HL-60 (cell line): Measurements from ENCODE around the gene RPL27A.

ENCODE experiments used
- DNase-seq, 2 experiments: peaks; one replicate each; pipeline ENCODE4 v3.0.0-alpha.2; 2010 to 2020; ENCODE audit warnings: low read depth in 1 of 2, low spot score in 1 of 2
- H3K27ac ChIP-seq: fragments of 250-450 bp; sonication (Bioruptor Pico); replicated peaks from 2 replicates; pipeline ENCODE4 v1.5.1; 2020; ENCODE audit warnings: mild to moderate bottlenecking, moderate library complexity
- H3K27me3 ChIP-seq: fragments of 250-450 bp; sonication (Bioruptor Pico); 2 replicates; pipeline ENCODE4 v1.5.1; 2021; ENCODE audit warnings: mild to moderate bottlenecking, moderate library complexity; ENCODE audit not compliant: insufficient read depth, poor library complexity, severe bottlenecking
- H3K4me3 ChIP-seq: replicated peaks from 2 replicates; pipeline ENCODE4 v1.5.1; 2011; ENCODE audit warnings: mild to moderate bottlenecking, control low read depth, low read length; ENCODE audit not compliant: insufficient read depth
- CTCF ChIP-seq: IDR thresholded peaks from one replicate; pipeline ENCODE4 v1.5.1; 2011; ENCODE audit warnings: low read length, control low read depth, inconsistent platforms; ENCODE audit not compliant: insufficient read depth
- GABPA ChIP-seq: IDR thresholded peaks from 2 replicates; pipeline ENCODE4 v1.6.1; 2012; ENCODE audit warnings: low read depth
- POLR2AphosphoS5 ChIP-seq: IDR thresholded peaks from 2 replicates; pipeline ENCODE4 v1.6.1; 2012; ENCODE audit warnings: low read depth
- REST ChIP-seq: IDR thresholded peaks from 2 replicates; pipeline ENCODE4 v1.6.1; 2012; ENCODE audit warnings: low read depth; ENCODE audit not compliant: insufficient replicate concordance
- SPI1 ChIP-seq: IDR thresholded peaks from 2 replicates; pipeline ENCODE4 v1.6.1; 2012; ENCODE audit warnings: low read depth, mild to moderate bottlenecking, borderline replicate concordance

The RPL27A gene

DNA sequence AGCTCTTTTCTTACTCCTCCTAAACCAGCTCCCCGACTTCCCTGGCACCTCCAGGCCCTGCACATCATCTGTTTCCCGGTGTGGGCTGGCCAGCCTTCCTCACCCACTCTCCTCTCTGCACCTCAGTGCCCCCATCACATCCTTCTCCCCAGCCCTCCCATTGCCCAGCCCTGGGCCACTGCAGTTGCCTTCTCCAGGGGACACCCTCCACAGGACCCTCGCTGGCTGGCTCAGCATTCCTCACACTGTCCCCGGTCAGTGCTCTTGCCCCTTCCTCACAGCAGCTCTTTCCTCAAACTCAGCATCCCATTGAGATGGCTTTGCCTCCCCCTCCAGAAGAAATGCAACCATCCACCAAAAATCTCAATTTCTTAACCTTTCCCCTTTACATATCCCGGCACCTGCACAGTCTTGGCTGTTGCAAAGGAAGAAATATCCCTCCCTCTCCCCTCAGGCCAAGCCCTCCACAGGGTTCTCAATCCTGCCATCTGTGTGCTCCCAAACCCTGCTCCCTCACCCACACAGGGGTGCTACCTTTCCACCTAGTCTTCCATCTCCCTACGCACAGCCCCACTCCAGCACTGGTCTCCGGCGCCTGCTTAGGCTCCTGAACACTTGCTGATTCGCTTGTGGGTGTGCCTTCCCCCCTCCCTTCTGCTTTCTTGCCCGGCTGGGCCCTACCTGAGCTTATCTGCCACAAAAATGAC, 19.5 kb downstream of the RPL27A start:
- no peaks in the 10 kb centered on the region for H3K27me3 ChIP-seq
- H3K27ac ChIP-seq, result no peak overlapping the region
- no peak for DNase-seq
- no peak overlapping the region for H3K4me3 ChIP-seq
- no peak for TF ChIP-seq REST

DNA sequence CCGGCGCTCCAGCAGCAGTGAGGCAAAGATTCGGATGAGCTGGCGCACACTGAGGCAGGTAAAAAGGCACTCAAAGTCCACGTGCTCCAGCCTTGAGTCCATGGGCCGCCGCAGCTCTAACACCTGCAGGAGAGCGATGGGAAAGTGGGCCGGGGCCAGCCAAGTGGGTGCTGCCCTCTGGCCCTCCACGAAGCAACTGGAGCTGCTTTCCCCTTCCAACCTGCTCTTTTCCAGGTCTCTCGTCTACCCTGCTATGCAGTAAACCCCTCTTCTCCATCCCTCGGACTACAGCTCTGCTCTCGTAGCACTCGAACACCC, 20.0 kb downstream of the RPL27A start:
- Histone ChIP-seq H3K27me3 (no peaks in the 10 kb centered on the region), H3K4me3 (no peak overlapping the region), H3K27ac (no peak overlapping the region)
- no peak for DNase-seq
- TF ChIP-seq REST, result no peak
- TF ChIP-seq CTCF, result no peak
- no peak for TF ChIP-seq GABPA
- no peak for TF ChIP-seq POLR2AphosphoS5
- TF ChIP-seq SPI1, result no peak

DNA sequence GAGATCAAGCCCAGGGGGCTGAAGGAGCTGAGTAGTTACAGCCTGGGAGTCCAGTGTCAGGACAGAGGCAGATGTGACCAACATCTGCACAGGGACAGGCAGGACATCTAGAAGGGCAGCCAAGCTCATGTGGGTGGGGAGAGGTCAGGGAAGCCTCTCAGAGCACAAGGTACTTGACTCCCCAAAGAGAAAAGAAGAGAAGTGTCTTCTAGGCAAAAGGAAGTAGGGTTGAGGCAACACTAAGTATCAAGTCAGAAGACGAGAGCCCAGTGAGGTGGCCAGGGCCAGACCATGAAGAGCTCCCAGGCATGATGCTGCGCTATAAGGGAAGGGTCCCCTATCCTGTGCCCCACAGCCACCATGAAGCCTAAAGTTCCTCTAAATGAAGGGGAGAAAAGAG, 21.5 kb downstream of the RPL27A start:
- Histone ChIP-seq H3K4me3 (no peak overlapping the region), H3K27me3 (no peaks in the 10 kb centered on the region), H3K27ac (no peak overlapping the region)
- TF ChIP-seq GABPA, result no peak
- TF ChIP-seq REST, result no peak
- no peak for TF ChIP-seq POLR2AphosphoS5
- no peak for TF ChIP-seq SPI1
- TF ChIP-seq CTCF, result no peak
- no peak for DNase-seq

DNA sequence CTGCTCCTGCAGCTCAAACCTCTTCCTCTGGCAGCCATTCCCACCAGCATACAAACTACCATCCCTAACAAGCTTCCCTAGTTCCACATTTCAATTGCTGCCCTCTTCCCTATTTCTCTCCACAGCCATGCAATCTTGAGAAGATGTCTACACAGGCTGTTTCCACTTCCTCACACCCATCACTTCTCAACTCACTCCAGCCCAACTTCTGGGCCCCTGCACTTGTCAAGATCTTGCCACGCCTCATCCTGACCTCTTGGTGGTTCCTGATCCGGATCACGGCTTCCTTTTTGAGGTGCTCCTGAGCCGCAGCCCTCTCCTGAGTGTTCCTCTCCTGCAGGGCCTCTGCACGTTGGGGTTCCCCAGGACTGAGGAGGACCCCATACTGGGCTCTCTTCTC, 22.6 kb downstream of the RPL27A start:
- DNase-seq, result peak in 1 of 2 experiments; percentile 87
- H3K27ac ChIP-seq, result peak overlapping the region; percentile 24; the same call in 1 of the 2 replicates
- 0 out of 2 replicates have a peak, but pooled peaks have one; percentile 52 for TF ChIP-seq GABPA
- TF ChIP-seq POLR2AphosphoS5, result no peak
- no peak for TF ChIP-seq CTCF
- peak; percentile 96 for TF ChIP-seq SPI1
- no peak for TF ChIP-seq REST
- H3K27me3 ChIP-seq, result no peaks in the 10 kb centered on the region
- H3K4me3 ChIP-seq, result no peak overlapping the region
